ENCODE data around the gene SAFB2.

SAFB2 gene

GRCh38 chr19:5607318-5608275 lies 15.0 kb downstream of the SAFB2 start:
- DNase-seq (ENCODE audit: low spot score) = no peak

- no peak for DNase-seq (ENCODE audit: low spot score)
Measured at GRCh38 chr19:5605362-5605761, 17.2 kb downstream of the SAFB2 start.

GRCh38 chr19:5603626-5604025 lies 18.9 kb downstream of the SAFB2 start:
- no peak for DNase-seq (ENCODE audit: low spot score)

- no peak for DNase-seq (ENCODE audit: low spot score)
Measured at GRCh38 chr19:5600797-5601196, 21.8 kb downstream of the SAFB2 start.

- no peak for DNase-seq (ENCODE audit: low spot score)
Measured at GRCh38 chr19:5595745-5596144, 26.8 kb downstream of the SAFB2 start.

- no peak for DNase-seq (ENCODE audit: low spot score)
Measured at GRCh38 chr19:5595129-5595528, 27.4 kb downstream of the SAFB2 start.

GRCh38 chr19:5594521-5594950 lies 28.0 kb downstream of the SAFB2 start:
- DNase-seq (ENCODE audit: low spot score) = no peak

- no peak for DNase-seq (ENCODE audit: low spot score)
Measured at GRCh38 chr19:5593343-5594255, 29.0 kb downstream of the SAFB2 start.

- no peak for DNase-seq (ENCODE audit: low spot score)
Measured at GRCh38 chr19:5592531-5593342, 29.8 kb downstream of the SAFB2 start.

GRCh38 chr19:5591476-5591875 lies 31.1 kb downstream of the SAFB2 start:
- no peak for DNase-seq (ENCODE audit: low spot score)

GRCh38 chr19:5590865-5591154 lies 31.8 kb downstream of the SAFB2 start:
- DNase-seq (ENCODE audit: low spot score) = no peak

- no peak for DNase-seq (ENCODE audit: low spot score)
Measured at GRCh38 chr19:5590151-5590864, 32.3 kb downstream of the SAFB2 start.

- DNase-seq (ENCODE audit: low spot score) = no peak
Measured at GRCh38 chr19:5588906-5589676, 33.5 kb downstream of the SAFB2 start.

- DNase-seq (ENCODE audit: low spot score) = no peak
Measured at GRCh38 chr19:5588441-5588840, 34.1 kb downstream of the SAFB2 start.

- DNase-seq (ENCODE audit: low spot score) = no peak
Measured at GRCh38 chr19:5587661-5588060, 34.9 kb downstream of the SAFB2 start.

- no peak for DNase-seq (ENCODE audit: low spot score)
Measured at GRCh38 chr19:5587071-5587455, 35.5 kb downstream of the SAFB2 start.

- DNase-seq (ENCODE audit: low spot score) = no peak
Measured at GRCh38 chr19:5586300-5587070, 36.1 kb downstream of the SAFB2 start.

- DNase-seq (ENCODE audit: low spot score) = no peak
Measured at GRCh38 chr19:5585461-5586299, 36.9 kb downstream of the SAFB2 start.

GRCh38 chr19:5580161-5580571 lies 42.4 kb downstream of the SAFB2 start:
- DNase-seq (ENCODE audit: low spot score) = no peak
